NCI-H1436 treated with DMSO at 0.1 percent for 48 hours (cell line): ENCODE results near the gene PLEKHA4.
"Not testable (repeated sequence)": the region's sequence is repeated elsewhere in the genome, so short reads cannot be mapped to it uniquely, and the experiment has no call there.

Source experiments
- DNase-seq: peaks from one replicate; lab custom pipeline; 2025; lab: John Stamatoyannopoulos, UW

The PLEKHA4 gene

GRCh38 chr19:48797103-48797502, 71.3 kb downstream of the PLEKHA4 start:
- DNase-seq, result no peak

- no peak for DNase-seq
Observed at GRCh38 chr19:48796298-48797083, 71.9 kb downstream of the PLEKHA4 start.

GRCh38 chr19:48795685-48796070, 72.7 kb downstream of the PLEKHA4 start:
- DNase-seq, result no peak

- no peak for DNase-seq
Observed at GRCh38 chr19:48795055-48795684, 73.2 kb downstream of the PLEKHA4 start.

GRCh38 chr19:48794291-48794690, 74.1 kb downstream of the PLEKHA4 start:
- DNase-seq, result no peak

GRCh38 chr19:48793271-48793670, 75.1 kb downstream of the PLEKHA4 start:
- no peak for DNase-seq

- not testable (repeated sequence) for DNase-seq
Observed at GRCh38 chr19:48787331-48787730, 81.1 kb downstream of the PLEKHA4 start.
